ENCODE data around the gene FAM210B.

FAM210B gene

GRCh38 chr20:56391037-56391436, 32.3 kb downstream of the FAM210B start:
- TF ChIP-seq, protein P1, sequence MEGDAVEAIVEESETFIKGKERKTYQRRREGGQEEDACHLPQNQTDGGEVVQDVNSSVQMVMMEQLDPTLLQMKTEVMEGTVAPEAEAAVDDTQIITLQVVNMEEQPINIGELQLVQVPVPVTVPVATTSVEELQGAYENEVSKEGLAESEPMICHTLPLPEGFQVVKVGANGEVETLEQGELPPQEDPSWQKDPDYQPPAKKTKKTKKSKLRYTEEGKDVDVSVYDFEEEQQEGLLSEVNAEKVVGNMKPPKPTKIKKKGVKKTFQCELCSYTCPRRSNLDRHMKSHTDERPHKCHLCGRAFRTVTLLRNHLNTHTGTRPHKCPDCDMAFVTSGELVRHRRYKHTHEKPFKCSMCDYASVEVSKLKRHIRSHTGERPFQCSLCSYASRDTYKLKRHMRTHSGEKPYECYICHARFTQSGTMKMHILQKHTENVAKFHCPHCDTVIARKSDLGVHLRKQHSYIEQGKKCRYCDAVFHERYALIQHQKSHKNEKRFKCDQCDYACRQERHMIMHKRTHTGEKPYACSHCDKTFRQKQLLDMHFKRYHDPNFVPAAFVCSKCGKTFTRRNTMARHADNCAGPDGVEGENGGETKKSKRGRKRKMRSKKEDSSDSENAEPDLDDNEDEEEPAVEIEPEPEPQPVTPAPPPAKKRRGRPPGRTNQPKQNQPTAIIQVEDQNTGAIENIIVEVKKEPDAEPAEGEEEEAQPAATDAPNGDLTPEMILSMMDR (IDR thresholded peaks at IDR 0.05; ENCODE audit: control insufficient read depth, extremely low read depth, insufficient read depth): no peak
- peak overlapping the region; percentile 90 for H3K4me3 ChIP-seq (ENCODE audit: low read depth, low read length)
- DNase-seq (ENCODE audit: low read depth): no peak

GRCh38 chr20:56391596-56392131, 32.9 kb downstream of the FAM210B start:
- TF ChIP-seq, protein P1 (IDR thresholded peaks at IDR 0.05; ENCODE audit: control insufficient read depth, extremely low read depth, insufficient read depth): no peak
- peak overlapping the region; percentile 90 for H3K4me3 ChIP-seq (ENCODE audit: low read depth, low read length)
- no peak for DNase-seq (ENCODE audit: low read depth)

- peak within 1 kb of the TSS; percentile 90 for H3K4me3 ChIP-seq (ENCODE audit: low read depth, low read length)
- TF ChIP-seq, protein P1 (IDR thresholded peaks at IDR 0.05; ENCODE audit: control insufficient read depth, extremely low read depth, insufficient read depth): no peak
- peak; percentile 99 for DNase-seq (ENCODE audit: low read depth)
These were observed 33.5 kb downstream of the FAM210B start, which contains the start of the genes AURKA and CSTF1 for GRCh38 chr20:56392132-56392880. AURKA (minus strand) TSS chr20:56392215; CDS start chr20:56388197, 4,018 bp downstream. CSTF1 (plus strand) TSS chr20:56392645; CDS start chr20:56395553, 2,908 bp downstream.

DNA sequence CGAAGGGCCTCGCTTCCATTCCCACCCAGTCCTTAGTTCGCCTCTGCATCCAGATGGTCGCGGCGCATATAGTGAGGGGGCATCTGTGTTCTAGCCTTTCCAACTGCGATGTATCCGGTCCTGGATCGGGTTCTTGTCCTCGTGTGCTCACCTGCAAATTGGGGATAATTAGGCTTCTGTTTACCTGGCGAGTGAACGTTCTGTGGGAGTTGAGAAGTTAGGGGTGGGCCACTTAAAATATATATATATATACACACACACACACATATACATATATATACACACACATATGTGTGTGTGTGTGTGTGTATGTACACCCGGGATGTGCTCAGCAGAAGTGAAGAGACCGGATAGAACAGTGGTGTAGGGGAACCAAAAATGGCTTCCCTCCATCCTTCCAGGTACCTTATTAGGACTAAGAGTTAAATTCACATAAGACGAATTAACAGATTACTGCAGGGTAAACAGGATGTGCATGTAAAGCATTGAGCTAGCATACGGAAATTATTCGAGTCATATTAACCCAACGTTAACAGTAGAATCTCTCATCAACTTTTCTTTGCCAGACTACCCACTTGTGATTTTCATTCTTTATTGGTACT, 34.2 kb downstream of the FAM210B start:
- TF ChIP-seq, protein P1 (IDR thresholded peaks at IDR 0.05; ENCODE audit: control insufficient read depth, extremely low read depth, insufficient read depth): no peak
- peak overlapping the region; percentile 90 for H3K4me3 ChIP-seq (ENCODE audit: low read depth, low read length)
- no peak for DNase-seq (ENCODE audit: low read depth)

DNA sequence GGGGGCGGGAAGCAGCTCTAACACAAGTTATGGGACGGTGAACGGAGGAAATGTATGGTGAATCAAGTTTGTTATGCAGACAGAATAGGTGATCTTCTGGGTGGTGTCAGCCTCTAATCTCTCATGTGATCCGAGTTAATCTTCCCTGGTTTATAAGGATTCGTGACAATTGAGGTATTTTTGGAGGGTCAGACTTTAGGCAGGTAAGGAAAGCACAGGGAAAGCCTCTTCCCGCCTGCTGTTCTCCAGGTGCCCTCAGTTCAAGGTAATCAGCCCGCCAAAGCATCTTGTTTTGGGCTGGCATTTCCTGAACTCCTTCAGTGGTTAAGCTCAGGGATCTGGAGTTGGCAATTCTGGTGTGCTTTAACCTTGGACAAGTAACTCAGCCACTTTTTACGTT, 34.9 kb downstream of the FAM210B start:
- TF ChIP-seq, protein P1 (IDR thresholded peaks at IDR 0.05; ENCODE audit: control insufficient read depth, extremely low read depth, insufficient read depth): no peak
- peak overlapping the region; percentile 90 for H3K4me3 ChIP-seq (ENCODE audit: low read depth, low read length)
- DNase-seq (ENCODE audit: low read depth): no peak

DNA sequence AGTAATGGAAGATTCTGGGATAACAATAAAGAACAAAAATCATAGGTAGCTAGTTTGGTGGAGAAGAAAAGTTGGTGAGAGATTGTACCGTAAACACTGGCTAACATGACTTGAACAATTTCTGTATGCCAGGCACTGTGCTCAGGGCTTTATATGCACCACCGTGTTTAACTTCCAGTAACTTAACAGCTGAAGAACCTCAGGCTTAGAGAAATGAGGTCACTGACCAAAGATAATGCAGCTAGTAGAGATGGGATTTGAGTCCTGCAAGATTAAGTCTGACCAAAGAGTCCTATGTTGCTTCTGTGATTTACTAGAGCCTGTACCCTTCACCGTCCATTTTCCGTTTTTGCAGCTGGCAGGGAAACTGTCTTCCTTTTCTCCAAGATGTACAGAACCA, 36.4 kb downstream of the FAM210B start:
- DNase-seq (ENCODE audit: low read depth): no peak
- H3K4me3 ChIP-seq (ENCODE audit: low read depth, low read length): no peak overlapping the region
- TF ChIP-seq, protein P1 (IDR thresholded peaks at IDR 0.05; ENCODE audit: control insufficient read depth, extremely low read depth, insufficient read depth): no peak

All from LNCaP clone FGC (cell line).